ENCODE measurements around the gene RGMB. TPM values are rescaled to one million over a fixed set of nuclear protein-coding genes. Genes with fewer than 3 reads are reported as not detected.

The RGMB gene
- total RNA-seq, 1 donor from 2014 or later, result 20.9 TPM

GRCh38 chr5:98780390-98780789 lies 6.9 kb downstream of the RGMB start:
- H3K4me3 ChIP-seq (ENCODE audit: low read depth, low read length), result no peak overlapping the region
- TF ChIP-seq CTCF (conservative IDR thresholded peaks at IDR 0.05; ENCODE audit: low read depth, low read length), result no peak
- DNase-seq (ENCODE audit: low read depth), result no peak

- no peak for DNase-seq (ENCODE audit: low read depth)
- H3K4me3 ChIP-seq (ENCODE audit: low read depth, low read length), result no peak overlapping the region
- no peak for TF ChIP-seq CTCF (conservative IDR thresholded peaks at IDR 0.05; ENCODE audit: low read depth, low read length)
Measured at GRCh38 chr5:98781520-98781919, 8.1 kb downstream of the RGMB start.

DNA sequence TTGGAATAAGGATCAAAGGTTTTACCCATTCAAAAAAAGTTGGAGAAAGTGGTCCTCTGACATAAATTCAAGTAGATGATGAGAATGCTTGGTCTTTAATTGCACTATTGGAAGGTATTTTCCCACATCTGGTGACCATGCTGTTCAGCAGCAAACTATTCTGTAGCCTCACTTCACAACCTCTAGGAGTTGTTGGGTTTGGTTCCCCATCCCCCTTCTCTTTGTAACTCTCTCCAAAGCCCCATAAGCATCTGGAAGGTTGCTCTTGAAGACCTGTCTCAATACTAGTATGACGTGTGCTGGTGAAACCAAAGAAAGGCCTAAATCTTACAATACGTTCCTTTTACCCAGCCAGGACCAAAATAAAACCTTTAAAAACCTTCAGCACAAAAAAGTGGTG lies 8.5 kb downstream of the RGMB start:
- no peak overlapping the region for H3K4me3 ChIP-seq (ENCODE audit: low read depth, low read length)
- no peak for TF ChIP-seq CTCF (conservative IDR thresholded peaks at IDR 0.05; ENCODE audit: low read depth, low read length)
- DNase-seq (ENCODE audit: low read depth), result no peak

- DNase-seq (ENCODE audit: low read depth), result no peak
- H3K4me3 ChIP-seq (ENCODE audit: low read depth, low read length), result no peak overlapping the region
- TF ChIP-seq CTCF (conservative IDR thresholded peaks at IDR 0.05; ENCODE audit: low read depth, low read length), result no peak
Measured at GRCh38 chr5:98783051-98783649, 9.7 kb downstream of the RGMB start.

- no peak overlapping the region for H3K4me3 ChIP-seq (ENCODE audit: low read depth, low read length)
- DNase-seq (ENCODE audit: low read depth), result no peak
- no peak for TF ChIP-seq CTCF (conservative IDR thresholded peaks at IDR 0.05; ENCODE audit: low read depth, low read length)
Measured at GRCh38 chr5:98784411-98784810, 10.9 kb downstream of the RGMB start.

DNA sequence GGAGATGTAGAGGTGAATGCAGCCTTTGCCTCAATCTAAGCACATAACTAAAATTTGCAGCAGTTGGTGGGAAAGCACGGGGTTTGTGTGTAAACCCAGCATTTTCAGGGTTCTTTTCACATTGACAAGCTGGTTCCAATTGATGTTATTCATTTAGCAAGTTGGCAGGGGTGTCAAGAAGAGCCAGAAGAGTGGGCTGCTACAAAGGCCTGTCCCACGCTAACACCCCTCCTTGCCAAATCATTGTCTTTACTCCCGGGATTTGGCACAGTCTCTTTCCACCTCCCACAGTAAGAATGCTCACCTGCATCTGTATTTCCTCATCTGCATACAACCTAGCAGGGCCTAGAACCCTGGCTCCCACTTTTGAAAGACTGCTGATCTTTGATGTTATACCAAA lies 11.8 kb downstream of the RGMB start:
- no peak overlapping the region for H3K4me3 ChIP-seq (ENCODE audit: low read depth, low read length)
- no peak for TF ChIP-seq CTCF (conservative IDR thresholded peaks at IDR 0.05; ENCODE audit: low read depth, low read length)
- no peak for DNase-seq (ENCODE audit: low read depth)

DNA sequence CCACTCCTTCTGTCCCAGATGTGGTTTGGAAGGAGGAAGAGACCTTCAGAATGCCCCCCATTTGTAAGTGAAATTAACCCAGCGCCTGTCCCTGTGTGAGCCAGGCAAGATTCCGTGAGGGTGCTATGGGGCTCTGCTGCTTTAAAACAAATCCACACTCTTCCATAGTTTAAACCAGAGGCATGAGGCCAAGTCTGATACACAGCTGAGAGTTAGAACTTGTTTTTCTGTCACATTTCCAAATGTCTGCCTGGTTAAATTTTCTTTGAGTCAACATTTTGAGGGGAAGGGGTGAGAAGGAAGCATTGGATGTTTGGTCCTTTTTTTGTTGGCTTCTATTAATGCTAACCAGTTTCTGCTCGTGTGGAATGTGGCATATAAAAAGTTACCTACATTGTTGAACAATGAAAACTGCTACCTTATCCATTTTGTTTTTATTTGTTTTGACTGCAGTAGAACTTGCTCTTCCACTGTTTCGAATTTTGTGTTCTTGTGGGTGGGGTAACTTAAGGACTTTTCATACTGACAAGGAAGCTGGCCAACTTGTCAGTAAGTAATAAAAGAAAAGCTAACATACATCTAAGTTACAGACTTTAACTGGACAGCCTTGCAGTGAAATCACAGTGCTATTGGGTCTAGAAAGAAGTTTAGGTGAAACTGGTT lies 12.9 kb downstream of the RGMB start:
- no peak for DNase-seq (ENCODE audit: low read depth)
- H3K4me3 ChIP-seq (ENCODE audit: low read depth, low read length), result no peak overlapping the region
- TF ChIP-seq CTCF (conservative IDR thresholded peaks at IDR 0.05; ENCODE audit: low read depth, low read length), result no peak

All from epithelial cell of proximal tubule (primary cell).